SK-N-SH treated with all-trans-retinoic acid at 6 μM for 48 hours (cell line): ENCODE data around the gene ASIC3.

Source experiments
- ARNTL ChIP-seq: fragments of 450-650 bp; formaldehyde crosslinking; IDR thresholded peaks from 2 replicates; pipeline ENCODE4 v1.5.0; 2020; ENCODE audit warnings: low read depth, mild to moderate bottlenecking, moderate library complexity, borderline replicate concordance
- RARB ChIP-seq: fragments of 250-450 bp; sonication (Bioruptor Pico); IDR thresholded peaks from 2 replicates; pipeline ENCODE4 v1.8.0; 2021; ENCODE audit warnings: mild to moderate bottlenecking, moderate library complexity
- ZC3H10 ChIP-seq: fragments of 250-450 bp; sonication (Bioruptor Pico); IDR thresholded peaks from 2 replicates; pipeline ENCODE4 v1.5.1; 2021; ENCODE audit warnings: mild to moderate bottlenecking, moderate library complexity
- ZFP30 ChIP-seq: fragments of 450-650 bp; formaldehyde crosslinking; IDR thresholded peaks from 2 replicates; pipeline ENCODE4 v1.5.0; 2022; ENCODE audit warnings: mild to moderate bottlenecking, moderate library complexity

DNA sequence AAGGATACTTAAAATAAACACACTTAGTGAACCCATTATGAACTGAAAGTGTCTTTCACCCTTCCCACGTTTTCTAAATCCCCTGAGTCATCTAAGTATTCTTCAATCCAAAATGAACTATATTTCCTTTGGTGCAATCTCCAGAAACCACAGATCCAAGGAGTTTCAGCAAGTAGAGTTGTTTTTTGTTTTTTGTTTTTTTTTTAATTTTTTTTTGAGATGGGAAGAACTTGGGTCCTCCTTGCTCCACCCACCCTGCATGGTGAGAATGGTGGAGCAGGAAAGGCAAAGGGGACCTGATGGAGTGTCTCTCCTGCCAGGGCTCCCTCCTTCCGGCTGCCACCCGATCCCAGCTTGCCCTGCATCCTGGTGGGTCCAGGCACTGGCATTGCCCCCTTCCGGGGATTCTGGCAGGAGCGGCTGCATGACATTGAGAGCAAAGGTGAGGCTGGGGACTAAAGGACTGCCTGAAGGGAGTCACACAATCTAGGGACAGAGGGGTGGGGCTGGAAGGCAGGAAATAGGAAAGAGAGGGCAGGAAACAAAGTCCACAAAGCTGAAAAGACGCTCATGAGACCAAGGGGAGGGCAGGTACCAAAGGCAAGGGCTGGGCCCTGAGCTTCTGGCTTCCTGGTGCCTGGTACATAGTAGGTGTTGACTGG lies 36.2 kb upstream of the ASIC3 start:
- TF ChIP-seq ARNTL (no peak), RARB (CRISPR knock-in tag) (no peak), ZC3H10 (no peak), ZFP30 (CRISPR knock-in tag) (no peak)
